Measurements from ENCODE around the gene CENPA. TPM values are rescaled to one million over a fixed set of nuclear protein-coding genes. Genes with fewer than 3 reads are reported as not detected.

Gene CENPA
- total RNA-seq, 3 donors from 2014 or later (not counting 1 experiment from before 2014, with no cell fraction given), result 0.38 to 0.52 (median 0.50) TPM

DNA sequence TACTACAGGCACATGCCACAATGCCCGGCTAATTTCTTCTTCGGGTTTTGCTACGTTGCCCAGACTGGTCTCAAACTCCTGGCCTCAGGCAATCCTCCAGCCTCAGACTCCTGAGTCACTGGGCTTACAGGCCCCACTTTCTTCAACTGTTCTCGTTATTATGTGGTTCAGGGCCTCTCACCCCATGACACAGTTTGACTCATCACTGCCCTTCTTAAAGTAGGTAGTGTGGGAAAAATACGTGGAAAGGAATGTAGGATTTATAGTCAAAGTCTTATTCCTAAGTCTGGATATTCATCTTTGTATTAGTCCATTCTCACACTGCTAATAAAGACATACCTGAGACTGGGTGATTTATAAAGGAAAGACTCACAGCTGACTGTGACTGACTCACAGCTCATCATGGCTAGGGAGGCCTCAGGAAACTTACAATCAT lies 19.4 kb downstream of the CENPA start:
- no peak overlapping the region for H3K4me3 Mint-ChIP-seq
- Histone ChIP-seq H3K27ac (ENCODE audit: low read length) (no peak overlapping the region), H3K4me1 (ENCODE audit: control insufficient read depth, insufficient read depth, low read length) (no peaks in the 10 kb centered on the region), H3K36me3 (ENCODE audit: control insufficient read depth, insufficient read depth, low read length) (no peaks in the 10 kb centered on the region), H3K27me3 (ENCODE audit: control insufficient read depth, insufficient read depth, low read length) (no peaks in the 10 kb centered on the region), H3K4me3 (ENCODE audit: low read length) (no peak overlapping the region), H3K9me3 (ENCODE audit: control insufficient read depth, insufficient read depth, low read length) (no peaks in the 10 kb centered on the region)
- DNase-seq (no peak), ATAC-seq (no peak)
- H3K4me1 Mint-ChIP-seq, result no peaks in the 10 kb centered on the region
- H3K36me3 Mint-ChIP-seq, result no peaks in the 10 kb centered on the region
- WGBS (ENCODE audit: insufficient coverage), result 94% methylated on average over 3 of the region's 5 CpGs
- no peaks in the 10 kb centered on the region for H3K27me3 Mint-ChIP-seq (ENCODE audit: low read depth in 2 of 2)
- no peak for TF ChIP-seq CTCF (IDR thresholded peaks at IDR 0.05)
- intact Hi-C loops (cut with micrococcal nuclease), result no loop called here
- H3K27ac Mint-ChIP-seq, result no peak overlapping the region
- no peaks in the 10 kb centered on the region for H3K9me3 Mint-ChIP-seq

DNA sequence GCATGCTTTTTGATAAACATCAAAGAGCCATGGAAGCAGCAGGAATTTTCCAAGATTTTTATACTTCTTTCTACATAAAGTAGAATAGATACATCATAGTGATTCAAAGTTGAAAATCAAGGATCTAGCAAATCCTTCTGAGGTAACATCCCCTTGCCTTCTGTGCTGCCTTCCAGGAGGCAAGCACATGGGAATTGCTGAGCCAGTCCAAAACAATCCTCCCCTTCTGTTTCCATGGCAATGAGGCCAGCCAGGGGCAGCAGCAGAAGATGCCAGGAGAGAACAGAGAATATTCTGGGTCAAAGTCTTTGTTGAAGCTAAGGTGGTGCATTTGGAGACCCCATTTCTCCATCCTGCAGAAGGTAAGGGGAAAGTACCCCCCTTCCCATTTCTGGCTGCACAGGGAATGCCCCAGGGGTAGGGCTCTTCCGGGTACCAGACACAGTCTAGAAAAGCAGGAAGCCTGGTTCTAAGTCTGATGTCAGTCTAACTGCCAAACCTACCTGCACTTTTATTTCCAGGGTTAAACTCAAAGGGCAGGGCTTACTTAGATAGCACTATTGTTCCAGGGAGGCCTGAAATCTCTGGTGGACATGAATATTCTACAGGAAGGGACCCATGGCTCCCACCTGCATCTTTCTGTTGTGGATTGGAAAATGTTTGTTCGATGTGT lies 22.1 kb downstream of the CENPA start:
- H3K27me3 ChIP-seq (ENCODE audit: control insufficient read depth, insufficient read depth, low read length), result no peaks in the 10 kb centered on the region
- H3K4me3 Mint-ChIP-seq, result no peak overlapping the region
- H3K36me3 ChIP-seq (ENCODE audit: control insufficient read depth, insufficient read depth, low read length), result no peaks in the 10 kb centered on the region
- H3K9me3 ChIP-seq (ENCODE audit: control insufficient read depth, insufficient read depth, low read length), result no peaks in the 10 kb centered on the region
- no peak overlapping the region for H3K27ac ChIP-seq (ENCODE audit: low read length)
- no peak overlapping the region for H3K27ac Mint-ChIP-seq
- H3K4me1 ChIP-seq (ENCODE audit: control insufficient read depth, insufficient read depth, low read length), result no peaks in the 10 kb centered on the region
- H3K27me3 Mint-ChIP-seq (ENCODE audit: low read depth in 2 of 2), result peaks cover 0 to 6% of the 10 kb centered on the region in 2 donors
- no peak overlapping the region for H3K4me3 ChIP-seq (ENCODE audit: low read length)
- ATAC-seq, result no peak
- intact Hi-C loops (cut with micrococcal nuclease), result no loop called here
- H3K36me3 Mint-ChIP-seq, result no peaks in the 10 kb centered on the region
- TF ChIP-seq CTCF (IDR thresholded peaks at IDR 0.05), result no peak
- no peaks in the 10 kb centered on the region for H3K4me1 Mint-ChIP-seq
- 57% methylated on average over 1 of the region's 2 CpGs for WGBS (ENCODE audit: insufficient coverage)
- H3K9me3 Mint-ChIP-seq, result no peaks in the 10 kb centered on the region
- DNase-seq, result no peak

DNA sequence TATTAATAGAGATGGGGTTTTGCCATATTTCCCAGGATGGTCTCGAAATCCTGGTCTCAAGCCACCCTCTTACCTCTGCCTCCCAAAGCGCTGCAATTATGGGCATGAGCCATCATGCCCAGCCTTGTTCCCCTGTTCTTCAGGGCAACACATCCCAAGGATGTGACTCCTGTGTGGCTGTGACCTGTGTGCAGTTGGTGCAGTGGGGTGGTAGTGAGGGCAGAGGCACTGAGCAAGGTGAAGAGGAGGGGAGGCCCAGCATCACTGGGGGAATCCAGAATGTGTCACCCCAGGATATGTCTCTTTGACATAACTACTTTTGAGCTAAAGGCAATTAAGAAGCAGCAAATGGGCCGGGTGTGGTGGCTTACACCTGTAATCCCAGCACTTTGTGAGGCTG lies 23.4 kb downstream of the CENPA start:
- Histone ChIP-seq H3K4me1 (ENCODE audit: control insufficient read depth, insufficient read depth, low read length) (no peaks in the 10 kb centered on the region), H3K9me3 (ENCODE audit: control insufficient read depth, insufficient read depth, low read length) (no peaks in the 10 kb centered on the region), H3K27ac (ENCODE audit: low read length) (no peak overlapping the region), H3K36me3 (ENCODE audit: control insufficient read depth, insufficient read depth, low read length) (no peaks in the 10 kb centered on the region), H3K4me3 (ENCODE audit: low read length) (no peak overlapping the region), H3K27me3 (ENCODE audit: control insufficient read depth, insufficient read depth, low read length) (no peaks in the 10 kb centered on the region)
- Mint-ChIP-seq H3K4me3 (no peak overlapping the region), H3K27ac (no peak overlapping the region), H3K9me3 (no peaks in the 10 kb centered on the region), H3K27me3 (ENCODE audit: low read depth in 2 of 2) (peaks cover 0 to 6% of the 10 kb centered on the region in 2 donors), H3K4me1 (no peaks in the 10 kb centered on the region), H3K36me3 (no peaks in the 10 kb centered on the region)
- no peak for TF ChIP-seq CTCF (IDR thresholded peaks at IDR 0.05)
- WGBS (ENCODE audit: insufficient coverage), result 94% methylated on average over 3 of the region's 3 CpGs
- DNase-seq, result no peak
- no peak for ATAC-seq
- intact Hi-C loops (cut with micrococcal nuclease), result no loop called here
